Measurements from ENCODE around the gene TAS1R1.

Gene TAS1R1

GRCh38 chr1:6602669-6603237 is 47.6 kb downstream of the TAS1R1 start, which contains the start of gene KLHL21:
Gene KLHL21, minus strand, starts transcription at chr1:6602869. Its CDS starts 52 bp downstream, at chr1:6602817.
- H3K9me3 ChIP-seq (replicated peaks; ENCODE audit: low read length) = no peaks in the 10 kb centered on the region
- peaks cover 16% of the 10 kb centered on the region for H3K36me3 ChIP-seq (ENCODE audit: insufficient read depth, low read length)
- H3K27me3 ChIP-seq (ENCODE audit: control insufficient read depth, insufficient read depth, low read length) = no peaks in the 10 kb centered on the region
- H3K9ac ChIP-seq (ENCODE audit: low read depth, low read length) = peak within 1 kb of the TSS; percentile 87
- peak within 1 kb of the TSS; percentile 80 for H3K4me3 ChIP-seq (ENCODE audit: low read length)
- H3K4me2 ChIP-seq (ENCODE audit: low read length) = peak within 1 kb of the TSS; percentile 95
- peaks cover 41% of the 10 kb centered on the region for H3K4me1 ChIP-seq (ENCODE audit: control insufficient read depth, insufficient read depth, low read length)

- H3K4me1 ChIP-seq (ENCODE audit: control insufficient read depth, insufficient read depth, low read length) = peaks cover 36% of the 10 kb centered on the region
- H3K27me3 ChIP-seq (ENCODE audit: control insufficient read depth, insufficient read depth, low read length) = no peaks in the 10 kb centered on the region
- H3K4me3 ChIP-seq (ENCODE audit: low read length) = peak overlapping the region; percentile 80
- H3K9ac ChIP-seq (ENCODE audit: low read depth, low read length) = peak overlapping the region; percentile 87
- H3K4me2 ChIP-seq (ENCODE audit: low read length) = peak overlapping the region; percentile 95
- no peaks in the 10 kb centered on the region for H3K9me3 ChIP-seq (replicated peaks; ENCODE audit: low read length)
- peaks cover 12% of the 10 kb centered on the region for H3K36me3 ChIP-seq (ENCODE audit: insufficient read depth, low read length)
Observed at GRCh38 chr1:6603238-6603914, 48.3 kb downstream of the TAS1R1 start.

GRCh38 chr1:6603915-6604558 is 48.9 kb downstream of the TAS1R1 start:
- H3K27me3 ChIP-seq (ENCODE audit: control insufficient read depth, insufficient read depth, low read length) = no peaks in the 10 kb centered on the region
- H3K9ac ChIP-seq (ENCODE audit: low read depth, low read length) = peak overlapping the region; percentile 87
- H3K4me3 ChIP-seq (ENCODE audit: low read length) = peak overlapping the region; percentile 80
- H3K36me3 ChIP-seq (ENCODE audit: insufficient read depth, low read length) = peaks cover 8% of the 10 kb centered on the region
- peak overlapping the region; percentile 95 for H3K4me2 ChIP-seq (ENCODE audit: low read length)
- no peaks in the 10 kb centered on the region for H3K9me3 ChIP-seq (replicated peaks; ENCODE audit: low read length)
- H3K4me1 ChIP-seq (ENCODE audit: control insufficient read depth, insufficient read depth, low read length) = peaks cover 29% of the 10 kb centered on the region

- H3K4me3 ChIP-seq (ENCODE audit: low read length) = peak overlapping the region; percentile 74
- H3K36me3 ChIP-seq (ENCODE audit: insufficient read depth, low read length) = peaks cover 7% of the 10 kb centered on the region
- no peaks in the 10 kb centered on the region for H3K9me3 ChIP-seq (replicated peaks; ENCODE audit: low read length)
- H3K9ac ChIP-seq (ENCODE audit: low read depth, low read length) = peak overlapping the region; percentile 78
- no peaks in the 10 kb centered on the region for H3K4me1 ChIP-seq (ENCODE audit: control insufficient read depth, insufficient read depth, low read length)
- peak overlapping the region; percentile 85 for H3K4me2 ChIP-seq (ENCODE audit: low read length)
- no peaks in the 10 kb centered on the region for H3K27me3 ChIP-seq (ENCODE audit: control insufficient read depth, insufficient read depth, low read length)
Observed at GRCh38 chr1:6612641-6613360, 57.7 kb downstream of the TAS1R1 start.

- Histone ChIP-seq H3K9ac (ENCODE audit: low read depth, low read length) (peak within 1 kb of the TSS; percentile 86), H3K27me3 (ENCODE audit: control insufficient read depth, insufficient read depth, low read length) (no peaks in the 10 kb centered on the region), H3K4me3 (ENCODE audit: low read length) (peak within 1 kb of the TSS; percentile 95), H3K9me3 (replicated peaks; ENCODE audit: low read length) (no peaks in the 10 kb centered on the region), H3K4me1 (ENCODE audit: control insufficient read depth, insufficient read depth, low read length) (no peaks in the 10 kb centered on the region), H3K36me3 (ENCODE audit: insufficient read depth, low read length) (peaks cover 7% of the 10 kb centered on the region), H3K4me2 (ENCODE audit: low read length) (peak within 1 kb of the TSS; percentile 85)
Observed at GRCh38 chr1:6613361-6614018, 58.4 kb downstream of the TAS1R1 start, which contains the start of gene PHF13. Gene PHF13, plus strand, starts transcription at chr1:6613731. Its CDS starts 336 bp downstream, at chr1:6614067.

- Histone ChIP-seq H3K27me3 (ENCODE audit: control insufficient read depth, insufficient read depth, low read length) (no peaks in the 10 kb centered on the region), H3K9ac (ENCODE audit: low read depth, low read length) (peak overlapping the region; percentile 86), H3K36me3 (ENCODE audit: insufficient read depth, low read length) (peaks cover 7% of the 10 kb centered on the region), H3K4me1 (ENCODE audit: control insufficient read depth, insufficient read depth, low read length) (no peaks in the 10 kb centered on the region), H3K9me3 (replicated peaks; ENCODE audit: low read length) (no peaks in the 10 kb centered on the region), H3K4me2 (ENCODE audit: low read length) (peak overlapping the region; percentile 76), H3K4me3 (ENCODE audit: low read length) (peak overlapping the region; percentile 95)
Observed at GRCh38 chr1:6614019-6614928, 59.2 kb downstream of the TAS1R1 start.

GRCh38 chr1:6614929-6615785 is 60.0 kb downstream of the TAS1R1 start:
- Histone ChIP-seq H3K9me3 (replicated peaks; ENCODE audit: low read length) (no peaks in the 10 kb centered on the region), H3K4me2 (ENCODE audit: low read length) (peak overlapping the region; percentile 92), H3K4me1 (ENCODE audit: control insufficient read depth, insufficient read depth, low read length) (no peaks in the 10 kb centered on the region), H3K36me3 (ENCODE audit: insufficient read depth, low read length) (peaks cover 15% of the 10 kb centered on the region), H3K4me3 (ENCODE audit: low read length) (peak overlapping the region; percentile 95), H3K9ac (ENCODE audit: low read depth, low read length) (peak overlapping the region; percentile 84), H3K27me3 (ENCODE audit: control insufficient read depth, insufficient read depth, low read length) (no peaks in the 10 kb centered on the region)

- no peaks in the 10 kb centered on the region for H3K27me3 ChIP-seq (ENCODE audit: control insufficient read depth, insufficient read depth, low read length)
- no peak overlapping the region for H3K4me3 ChIP-seq (ENCODE audit: low read length)
- no peak overlapping the region for H3K4me2 ChIP-seq (ENCODE audit: low read length)
- H3K36me3 ChIP-seq (ENCODE audit: insufficient read depth, low read length) = peaks cover 50% of the 10 kb centered on the region
- H3K4me1 ChIP-seq (ENCODE audit: control insufficient read depth, insufficient read depth, low read length) = no peaks in the 10 kb centered on the region
- H3K9ac ChIP-seq (ENCODE audit: low read depth, low read length) = no peak overlapping the region
- no peaks in the 10 kb centered on the region for H3K9me3 ChIP-seq (replicated peaks; ENCODE audit: low read length)
Observed at GRCh38 chr1:6619045-6619444, 63.9 kb downstream of the TAS1R1 start.

GRCh38 chr1:6621429-6622391 is 66.6 kb downstream of the TAS1R1 start:
- H3K36me3 ChIP-seq (ENCODE audit: insufficient read depth, low read length) = peaks cover 49% of the 10 kb centered on the region
- H3K4me2 ChIP-seq (ENCODE audit: low read length) = no peak overlapping the region
- H3K4me3 ChIP-seq (ENCODE audit: low read length) = no peak overlapping the region
- peaks cover 10% of the 10 kb centered on the region for H3K4me1 ChIP-seq (ENCODE audit: control insufficient read depth, insufficient read depth, low read length)
- H3K9ac ChIP-seq (ENCODE audit: low read depth, low read length) = no peak overlapping the region
- no peaks in the 10 kb centered on the region for H3K27me3 ChIP-seq (ENCODE audit: control insufficient read depth, insufficient read depth, low read length)
- no peaks in the 10 kb centered on the region for H3K9me3 ChIP-seq (replicated peaks; ENCODE audit: low read length)
